ENCODE measurements around the gene TPK1. TPM values are rescaled to one million over a fixed set of nuclear protein-coding genes. Genes with fewer than 3 reads are reported as not detected.

The TPK1 gene
- total and polyA plus RNA-seq, 2 of the 13 experiments (the other 11 are each of a cell fraction or from before 2014, with no cell fraction given), result 1.0 to 1.2 TPM

GRCh38 chr7:144525956-144526355 is 309.9 kb downstream of the TPK1 start:
- DNase-seq (ENCODE audit: low spot score), result no peak
- Histone ChIP-seq H3K9ac (ENCODE audit: insufficient read depth, low read depth, low read length) (no peak overlapping the region), H3K27ac (ENCODE audit: extremely low read length, insufficient read depth, low read length) (no peak overlapping the region), H3K36me3 (replicated peaks in 1 of 2; ENCODE audit: control insufficient read depth in 1 of 2, insufficient read depth in 2 of 2, low read length in 2 of 2) (no peaks in the 10 kb centered on the region), H2AFZ (ENCODE audit: low read length) (no peak overlapping the region), H3K27me3 (ENCODE audit: control insufficient read depth in 1 of 2, insufficient read depth in 2 of 2, low read length in 2 of 2) (no peaks in the 10 kb centered on the region), H3K4me1 (ENCODE audit: insufficient read depth, low read length) (no peaks in the 10 kb centered on the region), H4K20me1 (ENCODE audit: insufficient read depth, low read length) (no peaks in the 10 kb centered on the region), H3K4me2 (ENCODE audit: low read depth, low read length) (no peak overlapping the region), H3K4me3 (replicated peaks in 1 of 3; ENCODE audit: insufficient read depth in 1 of 3, low read depth in 2 of 3, low read length in 3 of 3) (no peak overlapping the region), H3K9me3 (ENCODE audit: low read length) (no peaks in the 10 kb centered on the region), H3K79me2 (ENCODE audit: insufficient read depth, low read length) (no peaks in the 10 kb centered on the region)
- BruUV-seq (replicated peaks), result no TSS peak
- ChIA-PET POLR2A (no interaction called here), CTCF (ENCODE audit: low intra/inter-chr PET ratio, low total read pairs) (no interaction called here)
- intact Hi-C loops (cut with micrococcal nuclease; ENCODE audit: unreplicated experiment), result no loop called here
- WGBS (ENCODE audit: low lambda C conversion rate), result 0% methylated on average over 1 of the region's 1 CpG
- TF ChIP-seq ZNF431 (CRISPR knock-in tag; IDR thresholded peaks at IDR 0.05; ENCODE audit: borderline replicate concordance, low read depth) (no peak), ZNF343 (CRISPR knock-in tag; IDR thresholded peaks at IDR 0.05) (no peak), ZNF12 (CRISPR knock-in tag; IDR thresholded peaks at IDR 0.05) (no peak), NFKBIZ (CRISPR knock-in tag; IDR thresholded peaks at IDR 0.05) (no peak), MEIS1 (CRISPR knock-in tag; IDR thresholded peaks at IDR 0.05; ENCODE audit: borderline replicate concordance) (no peak), ELK4 (CRISPR knock-in tag; IDR thresholded peaks at IDR 0.05; ENCODE audit: borderline replicate concordance) (no peak), TAF15 (IDR thresholded peaks at IDR 0.05; ENCODE audit: low read depth, low read length, poor library complexity, severe bottlenecking) (no peak), RCOR2 (CRISPR knock-in tag; IDR thresholded peaks at IDR 0.05) (no peak)
- in situ Hi-C loops (cut with HindIII; ENCODE audit: extremely low pct_ligation_motif_present, low pct_unique_long_range_greater_than_20kb), result no loop called here
- FAIRE-seq, result no peak
- no peak for ATAC-seq

- Histone ChIP-seq H3K27ac (ENCODE audit: extremely low read length, insufficient read depth, low read length) (no peak overlapping the region), H3K4me2 (ENCODE audit: low read depth, low read length) (no peak overlapping the region), H4K20me1 (ENCODE audit: insufficient read depth, low read length) (no peaks in the 10 kb centered on the region), H3K27me3 (ENCODE audit: control insufficient read depth in 1 of 2, insufficient read depth in 2 of 2, low read length in 2 of 2) (no peaks in the 10 kb centered on the region), H3K4me1 (ENCODE audit: insufficient read depth, low read length) (no peaks in the 10 kb centered on the region), H3K79me2 (ENCODE audit: insufficient read depth, low read length) (no peaks in the 10 kb centered on the region), H3K9me3 (ENCODE audit: low read length) (no peaks in the 10 kb centered on the region), H3K4me3 (replicated peaks in 1 of 3; ENCODE audit: insufficient read depth in 1 of 3, low read depth in 2 of 3, low read length in 3 of 3) (no peak overlapping the region), H3K9ac (ENCODE audit: insufficient read depth, low read depth, low read length) (no peak overlapping the region), H3K36me3 (replicated peaks in 1 of 2; ENCODE audit: control insufficient read depth in 1 of 2, insufficient read depth in 2 of 2, low read length in 2 of 2) (no peaks in the 10 kb centered on the region), H2AFZ (ENCODE audit: low read length) (no peak overlapping the region)
- ATAC-seq, result no peak
- 0% methylated on average over 3 of the region's 3 CpGs for WGBS (ENCODE audit: low lambda C conversion rate)
- ChIA-PET CTCF (ENCODE audit: low intra/inter-chr PET ratio, low total read pairs) (no interaction called here), POLR2A (no interaction called here)
- FAIRE-seq, result no peak
- in situ Hi-C loops (cut with HindIII; ENCODE audit: extremely low pct_ligation_motif_present, low pct_unique_long_range_greater_than_20kb) (no loop called here), intact Hi-C loops (cut with micrococcal nuclease; ENCODE audit: unreplicated experiment) (no loop called here)
- BruUV-seq (replicated peaks), result no TSS peak
- no peak for DNase-seq (ENCODE audit: low spot score)
- TF ChIP-seq IKZF5 (CRISPR knock-in tag; IDR thresholded peaks at IDR 0.05), result no peak
- TF ChIP-seq HNF1A (IDR thresholded peaks at IDR 0.05; ENCODE audit: low read depth), result no peak
- TF ChIP-seq HNF1A (CRISPR knock-in tag; IDR thresholded peaks at IDR 0.05; ENCODE audit: borderline replicate concordance), result no peak
- no peak for TF ChIP-seq ZNF567 (CRISPR knock-in tag; IDR thresholded peaks at IDR 0.05; ENCODE audit: borderline replicate concordance)
- TF ChIP-seq ZNF749 (CRISPR knock-in tag; IDR thresholded peaks at IDR 0.05; ENCODE audit: borderline replicate concordance), result no peak
- TF ChIP-seq MED1 (CRISPR knock-in tag; IDR thresholded peaks at IDR 0.05), result no peak
These were observed 311.6 kb downstream of the TPK1 start for GRCh38 chr7:144524271-144524670.

Measured in HepG2 (cell line).